OCI-LY7 (cell line): Measurements from ENCODE around the gene PODXL. TPM values are rescaled to one million over a fixed set of nuclear protein-coding genes. Genes with fewer than 3 reads are reported as not detected.

Source experiments
- BruUV-seq: library from RNA; stranded (reverse); fragments of 400-500 nt; replicated peaks from 2 replicates; lab custom pipeline; 2021; lab: Mats Ljungman, UMichigan
- CTCF ChIA-PET: fragments of 300-600 bp; sonication (Branson Sonifier 250); formaldehyde crosslinking; loops from one replicate; lab custom pipeline; 2022; ENCODE audit warnings: antibody characterized with exemption; ENCODE audit not compliant: unreplicated experiment; lab: Charles Lee
- POLR2A ChIA-PET: fragments of 300-600 bp; sonication (Branson Sonifier 250); formaldehyde crosslinking; loops from one replicate; lab custom pipeline; 2022; ENCODE audit warnings: antibody characterized with exemption; lab: Charles Lee
- DNase-seq: peaks from one replicate; pipeline ENCODE4 v3.0.0-alpha.2; 2015; ENCODE audit warnings: low spot score
- H2AFZ ChIP-seq: fragments of 200-600 bp; sonication (generic), shearing (Covaris generic); 2 replicates; pipeline ENCODE4 v1.6.1; 2014; ENCODE audit warnings: mild to moderate bottlenecking, antibody characterized with exemption, low read length, moderate library complexity
- H3K27ac ChIP-seq: fragments of 200-600 bp; sonication (generic); 2 replicates; pipeline ENCODE4 v1.5.1; 2014; ENCODE audit warnings: mixed run types, low read depth, mild to moderate bottlenecking, moderate library complexity, low read length, inconsistent platforms; ENCODE audit not compliant: poor library complexity, severe bottlenecking
- H3K36me3 ChIP-seq: fragments of 200-600 bp; sonication (generic); 2 replicates; pipeline ENCODE4 v1.6.1; 2014; ENCODE audit warnings: mild to moderate bottlenecking, antibody characterized with exemption, low read length, moderate library complexity, mixed read lengths; ENCODE audit not compliant: insufficient read depth
- H3K4me1 ChIP-seq: fragments of 200-600 bp; sonication (generic); 2 replicates; pipeline ENCODE4 v1.5.1; 2014; ENCODE audit warnings: mild to moderate bottlenecking, low read length; ENCODE audit not compliant: insufficient read depth, poor library complexity, severe bottlenecking
- H3K4me2 ChIP-seq: fragments of 200-600 bp; sonication (generic); 2 replicates; pipeline ENCODE4 v1.6.1; 2014; ENCODE audit warnings: mild to moderate bottlenecking, low read length
- H3K4me3 ChIP-seq: fragments of 200-600 bp; sonication (generic); 2 replicates; pipeline ENCODE4 v1.5.1; 2014; ENCODE audit warnings: mild to moderate bottlenecking, low read depth, low read length; ENCODE audit not compliant: poor library complexity, severe bottlenecking
- H3K79me2 ChIP-seq: fragments of 200-600 bp; sonication (generic); 2 replicates; pipeline ENCODE4 v1.6.1; 2016; ENCODE audit warnings: low read depth, mild to moderate bottlenecking, low read length, moderate library complexity, mixed read lengths; ENCODE audit not compliant: insufficient read depth
- H3K9me2 ChIP-seq: fragments of 200-600 bp; sonication (generic); 2 replicates; pipeline ENCODE4 v1.6.1; 2016; ENCODE audit warnings: mild to moderate bottlenecking, low read length, mixed read lengths; ENCODE audit not compliant: insufficient read depth
- H3K9me3 ChIP-seq: fragments of 200-600 bp; sonication (generic); 2 replicates; pipeline ENCODE4 v1.6.1; 2014; ENCODE audit warnings: mild to moderate bottlenecking, mixed run types, low read length, mixed read lengths
- H4K20me1 ChIP-seq: fragments of 200-600 bp; sonication (generic); 2 replicates; pipeline ENCODE4 v1.6.1; 2014; ENCODE audit warnings: mild to moderate bottlenecking, antibody characterized with exemption, low read length, moderate library complexity, mixed read lengths; ENCODE audit not compliant: insufficient read depth
- CTCF ChIP-seq: fragments of 200-600 bp; sonication (generic); conservative IDR thresholded peaks from 2 replicates; pipeline ENCODE4 v1.5.1; 2014; ENCODE audit warnings: mild to moderate bottlenecking, antibody characterized with exemption, low read length, moderate library complexity, mixed read lengths
- EZH2phosphoT487 ChIP-seq: fragments of 200-600 bp; sonication (generic); IDR thresholded peaks from 2 replicates; pipeline ENCODE4 v1.6.1; 2018; ENCODE audit warnings: low read depth, borderline replicate concordance, mild to moderate bottlenecking, mixed run types, antibody characterized with exemption, low read length, moderate library complexity, mixed read lengths
- intact Hi-C: fragments of 100-400 bp; cut with micrococcal nuclease; formaldehyde crosslinking; loops from one replicate; pipeline ENCODE4 v1.10.0; 2022; ENCODE audit not compliant: unreplicated experiment
- total RNA-seq, 2 experiments: library from RNA; depleted of rRNA in 1 of 2; stranded (reverse); fragments of >200 nt in 1 of 2; shearing (Covaris generic) in 1 of 2; gene quantifications; 2 replicates each; pipeline ENCODE4 v1.2.3, GENCODE V29; 2014 to 2022

Gene PODXL
- total RNA-seq, 2 experiments from 2014 or later, result 0.32 to 2.1 TPM

GRCh38 chr7:131538813-131539179 is 17.6 kb downstream of the PODXL start:
- CTCF ChIA-PET, result interaction anchor here (0.6 kb wide), 1 partner anchor 152 kb away, joined by 3 read pairs; no protein-coding TSS in a partner anchor
- no peak overlapping the region for H3K27ac ChIP-seq
- no peaks in the 10 kb centered on the region for H3K9me3 ChIP-seq
- no peaks in the 10 kb centered on the region for H3K79me2 ChIP-seq
- H3K36me3 ChIP-seq, result no peaks in the 10 kb centered on the region
- no peak overlapping the region for H3K4me2 ChIP-seq
- intact Hi-C loops, result no loop called here
- H4K20me1 ChIP-seq, result no peaks in the 10 kb centered on the region
- H3K4me3 ChIP-seq, result no peak overlapping the region
- H3K4me1 ChIP-seq, result no peaks in the 10 kb centered on the region
- DNase-seq, result no peak
- TF ChIP-seq EZH2phosphoT487 (no peak), CTCF (no peak)
- no peaks in the 10 kb centered on the region for H3K9me2 ChIP-seq
- no TSS peak for BruUV-seq
- POLR2A ChIA-PET, result interaction anchor here (0.6 kb wide), 1 partner anchor 125 kb away, joined by 3 read pairs; no protein-coding TSS in a partner anchor
- no peak overlapping the region for H2AFZ ChIP-seq

- H2AFZ ChIP-seq, result no peak overlapping the region
- POLR2A ChIA-PET, result interaction anchor here (0.7 kb wide), 1 partner anchor 10 kb away, joined by 3 read pairs; no protein-coding TSS in a partner anchor
- H3K4me1 ChIP-seq, result no peaks in the 10 kb centered on the region
- no peak overlapping the region for H3K4me3 ChIP-seq
- CTCF ChIA-PET, result interaction anchor here (0.6 kb wide), 1 partner anchor 152 kb away, joined by 3 read pairs; no protein-coding TSS in a partner anchor
- H3K27ac ChIP-seq, result no peak overlapping the region
- intact Hi-C loops, result no loop called here
- no TSS peak for BruUV-seq
- no peaks in the 10 kb centered on the region for H3K79me2 ChIP-seq
- DNase-seq, result no peak
- no peaks in the 10 kb centered on the region for H3K36me3 ChIP-seq
- H3K9me3 ChIP-seq, result no peaks in the 10 kb centered on the region
- H3K9me2 ChIP-seq, result no peaks in the 10 kb centered on the region
- no peak overlapping the region for H3K4me2 ChIP-seq
- TF ChIP-seq EZH2phosphoT487 (no peak), CTCF (no peak)
- H4K20me1 ChIP-seq, result no peaks in the 10 kb centered on the region
These were observed 18.2 kb downstream of the PODXL start for GRCh38 chr7:131538071-131538812.

GRCh38 chr7:131537571-131537978 is 18.9 kb downstream of the PODXL start:
- Histone ChIP-seq H3K4me3 (no peak overlapping the region), H3K36me3 (no peaks in the 10 kb centered on the region), H3K79me2 (no peaks in the 10 kb centered on the region), H3K4me2 (no peak overlapping the region), H3K27ac (no peak overlapping the region), H4K20me1 (no peaks in the 10 kb centered on the region), H3K9me2 (no peaks in the 10 kb centered on the region), H2AFZ (no peak overlapping the region), H3K9me3 (no peaks in the 10 kb centered on the region), H3K4me1 (no peaks in the 10 kb centered on the region)
- TF ChIP-seq EZH2phosphoT487 (no peak), CTCF (no peak)
- ChIA-PET CTCF (no interaction called here), POLR2A (no interaction called here)
- DNase-seq, result no peak
- BruUV-seq, result no TSS peak
- intact Hi-C loops, result no loop called here
